SK-N-SH (cell line): ENCODE results near the gene PDE6G. TPM values are rescaled to one million over a fixed set of nuclear protein-coding genes. Genes with fewer than 3 reads are reported as not detected.

Experiments
- CTCF ChIA-PET: fragments of 300-600, 350-600 bp; formaldehyde crosslinking; extraction: SDS; loops from one replicate; lab custom pipeline; 2021; lab: Yijun Ruan, JAX
- POLR2A ChIA-PET: fragments of 350-600 bp; sonication (Branson Sonifier 250); formaldehyde crosslinking; extraction: SDS; loops from one replicate; lab custom pipeline; 2020; ENCODE audit warnings: antibody characterized with exemption, inconsistent platforms; lab: Yijun Ruan, JAX
- DNase-seq: peaks from one replicate; pipeline ENCODE4 v3.0.0; 2012
- H2AFZ ChIP-seq: fragments of 200-600 bp; sonication (generic); 2 replicates; pipeline ENCODE4 v1.8.1; 2016; ENCODE audit warnings: antibody characterized with exemption, mild to moderate bottlenecking, low read depth
- H3F3A ChIP-seq: fragments of 200-600 bp; sonication (generic); replicated peaks from 2 replicates; pipeline ENCODE3; 2016; ENCODE audit warnings: antibody characterized with exemption, mild to moderate bottlenecking; ENCODE audit not compliant: insufficient read depth
- H3K27ac ChIP-seq, 2 experiments: fragments of 200-500 bp in 1 of 2; fragments of 200-600 bp in 1 of 2; sonication (Bioruptor generic) in 1 of 2; sonication (generic), shearing (Covaris generic) in 1 of 2; 2 replicates each; pipeline versions ENCODE4 v1.5.1 to v1.6.1; 2014 to 2016; ENCODE audit warnings: low read depth in 2 of 2, inconsistent platforms in 1 of 2, low read length in 1 of 2, mild to moderate bottlenecking in 1 of 2, mixed read lengths in 1 of 2
- H3K27me3 ChIP-seq: fragments of 200-600 bp; sonication (generic), shearing (Covaris generic); 2 replicates; pipeline ENCODE4 v1.6.1; 2016; ENCODE audit warnings: mixed run types; ENCODE audit not compliant: insufficient read depth
- H3K36me3 ChIP-seq, 2 experiments: fragments of 200-500 bp in 1 of 2; fragments of 200-600 bp in 1 of 2; sonication (Bioruptor generic) in 1 of 2; sonication (generic) in 1 of 2; replicated peaks in 1 of 2; 2 replicates each; pipeline versions ENCODE3 to v1.5.1; 2014 to 2016; ENCODE audit warnings: low read length in 1 of 2, mild to moderate bottlenecking in 1 of 2; ENCODE audit not compliant: insufficient read depth in 2 of 2, control insufficient read depth in 1 of 2
- H3K4me1 ChIP-seq, 2 experiments: fragments of 200-500 bp in 1 of 2; fragments of 200-600 bp in 1 of 2; sonication (Bioruptor generic) in 1 of 2; sonication (generic), shearing (Covaris generic) in 1 of 2; 2 replicates each; pipeline versions ENCODE4 v1.5.1 to v1.6.1; 2014 to 2016; ENCODE audit warnings: low read depth in 1 of 2, low read length in 1 of 2, mixed run types in 1 of 2; ENCODE audit not compliant: insufficient read depth in 2 of 2, control insufficient read depth in 1 of 2
- H3K4me2 ChIP-seq: fragments of 200-600 bp; sonication (generic), shearing (Covaris generic); 2 replicates; pipeline ENCODE4 v1.6.1; 2017; ENCODE audit warnings: mixed run types
- H3K4me3 ChIP-seq, 2 experiments: fragments of 200-500 bp in 1 of 2; fragments of 200-600 bp in 1 of 2; sonication (Bioruptor generic) in 1 of 2; sonication (generic), shearing (Covaris generic) in 1 of 2; 2 replicates each; pipeline versions ENCODE4 v1.5.1 to v1.8.1; 2014 to 2016; ENCODE audit warnings: low read depth in 2 of 2, inconsistent platforms in 1 of 2, low read length in 1 of 2, mild to moderate bottlenecking in 1 of 2, mixed read lengths in 1 of 2, moderate library complexity in 1 of 2
- H3K79me2 ChIP-seq: fragments of 200-600 bp; sonication (generic); 2 replicates; pipeline ENCODE4 v1.8.1; 2017; ENCODE audit warnings: mild to moderate bottlenecking; ENCODE audit not compliant: insufficient read depth
- H3K9ac ChIP-seq: fragments of 200-600 bp; sonication (generic); 2 replicates; pipeline ENCODE4 v1.6.1; 2017; ENCODE audit warnings: mixed run types
- H3K9me2 ChIP-seq: fragments of 200-600 bp; sonication (generic); 2 replicates; pipeline ENCODE4 v1.6.1; 2017; ENCODE audit warnings: mixed run types
- H3K9me3 ChIP-seq: fragments of 200-600 bp; sonication (generic); 2 replicates; pipeline ENCODE4 v1.6.1; 2017; ENCODE audit warnings: mixed run types, mild to moderate bottlenecking, moderate library complexity
- H4K20me1 ChIP-seq: fragments of 200-600 bp; sonication (generic); 2 replicates; pipeline ENCODE4 v1.6.1; 2017; ENCODE audit warnings: mild to moderate bottlenecking, mixed run types; ENCODE audit not compliant: insufficient read depth
- CHD2 ChIP-seq: fragments of 150-350 bp; IDR thresholded peaks from 2 replicates; pipeline ENCODE4 v1.6.1; 2018; ENCODE audit warnings: low read length; ENCODE audit not compliant: partially characterized antibody
- EP300 ChIP-seq, 2 experiments: IDR thresholded peaks; 2 replicates each; pipeline versions ENCODE4 v1.4.0 to v1.6.1; 2012; ENCODE audit warnings: borderline replicate concordance in 1 of 2, low read depth in 1 of 2, low read length in 1 of 2
- EZH2phosphoT487 ChIP-seq: fragments of 200-600 bp; sonication (generic); IDR thresholded peaks from 2 replicates; pipeline ENCODE4 v1.6.1; 2017; ENCODE audit warnings: low read depth, mixed run types, mild to moderate bottlenecking, antibody characterized with exemption, moderate library complexity, borderline replicate concordance
- FOSL2 ChIP-seq: IDR thresholded peaks from 2 replicates; pipeline ENCODE4 v1.4.0; 2012; ENCODE audit warnings: low read depth, mild to moderate bottlenecking, moderate library complexity, borderline replicate concordance
- FOXM1 ChIP-seq: IDR thresholded peaks from 2 replicates; pipeline ENCODE4 v1.4.0; 2012; ENCODE audit warnings: low read depth, mild to moderate bottlenecking
- GABPA ChIP-seq: IDR thresholded peaks from 2 replicates; pipeline ENCODE4 v1.4.0; 2012; ENCODE audit warnings: low read depth, mild to moderate bottlenecking
- JUND ChIP-seq: IDR thresholded peaks from 2 replicates; pipeline ENCODE4 v1.4.0; 2012
- MXI1 ChIP-seq: IDR thresholded peaks from 2 replicates; pipeline ENCODE4 v1.6.1; 2012; ENCODE audit warnings: mild to moderate bottlenecking, low read depth, low read length, improper control_type of control experiment
- NRF1 ChIP-seq: IDR thresholded peaks from 2 replicates; pipeline ENCODE4 v1.6.1; 2012; ENCODE audit warnings: low read depth, mild to moderate bottlenecking, low read length
- RAD21 ChIP-seq: IDR thresholded peaks from 2 replicates; pipeline ENCODE4 v1.6.1; 2012; ENCODE audit warnings: mild to moderate bottlenecking, low read length
- RFX5 ChIP-seq: IDR thresholded peaks from 2 replicates; pipeline ENCODE4 v1.6.1; 2012; ENCODE audit warnings: mild to moderate bottlenecking, improper control_type of control experiment, low read length
- SIN3A ChIP-seq: IDR thresholded peaks from 2 replicates; pipeline ENCODE4 v1.6.1; 2012; ENCODE audit warnings: low read depth, mild to moderate bottlenecking, low read length, moderate library complexity, borderline replicate concordance
- SMC3 ChIP-seq: IDR thresholded peaks from 2 replicates; pipeline ENCODE4 v1.6.1; 2012; ENCODE audit warnings: low read depth, low read length, improper control_type of control experiment
- TAF1 ChIP-seq: IDR thresholded peaks from 2 replicates; pipeline ENCODE4 v1.6.1; 2012; ENCODE audit warnings: low read depth, mild to moderate bottlenecking, low read length, moderate library complexity, borderline replicate concordance
- TCF12 ChIP-seq: IDR thresholded peaks from 2 replicates; pipeline ENCODE4 v1.4.0; 2012
- whole genome bisulfite sequencing: methylation state at CpG from one replicate; pipeline ENCODE4 v1.1.6; 2017; ENCODE audit warnings: low lambda C conversion rate; 5-methylcytosine and 5-hydroxymethylcytosine counted together
- polyA plus RNA-seq, 3 experiments: library from polyadenylated mRNA; depleted of rRNA; stranded (reverse); fragments of >200 nt; gene quantifications; 2 replicates each; pipeline ENCODE4 v1.2.3, GENCODE V29; 2012
- TF ChIP-seq, protein P1 (sequence below): IDR thresholded peaks from 2 replicates; pipeline ENCODE4 v1.4.0; 2012; ENCODE audit warnings: low read depth
- TF ChIP-seq, protein P2 (sequence below): fragments of 150-350 bp; IDR thresholded peaks from 2 replicates; pipeline ENCODE4 v1.6.1; 2016; ENCODE audit warnings: mild to moderate bottlenecking, low read depth, low read length
- TF ChIP-seq, protein P3 (sequence below): IDR thresholded peaks from 2 replicates; pipeline ENCODE4 v1.6.1; 2012; ENCODE audit warnings: mild to moderate bottlenecking, low read depth, low read length, moderate library complexity
- TF ChIP-seq, protein P4 (sequence below): IDR thresholded peaks from 2 replicates; pipeline ENCODE4 v1.4.0; 2012; ENCODE audit warnings: low read depth, borderline replicate concordance

Gene PDE6G
- polyA plus RNA-seq, 1 of the 3 experiments (the other 2 are of a cell fraction), result 5.0 TPM

DNA sequence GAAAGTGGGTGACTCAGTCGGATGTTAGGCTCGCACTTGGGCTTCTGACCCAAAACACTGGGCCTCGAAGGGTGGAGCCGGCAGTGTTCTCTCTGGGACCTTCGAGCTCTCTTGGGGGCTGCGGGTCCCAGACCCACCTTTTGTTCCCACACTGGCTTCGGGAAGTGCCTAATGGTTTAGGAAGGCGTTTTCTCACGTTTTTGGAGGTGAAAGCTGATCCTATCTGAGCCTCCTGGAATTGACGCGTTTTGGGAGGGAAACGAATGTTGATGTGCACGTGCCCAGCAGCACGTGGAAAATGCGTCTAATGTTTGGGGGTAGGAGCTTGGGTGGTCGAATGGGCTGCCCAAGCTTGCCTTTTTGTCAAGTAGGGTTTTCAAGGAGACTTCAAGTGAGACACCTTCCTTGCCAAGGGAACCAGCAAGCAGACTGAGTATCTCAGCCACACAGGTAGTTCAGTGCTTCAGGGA lies 28.1 kb upstream of the PDE6G start:
- Histone ChIP-seq H3K36me3 (peaks cover 51 to 58% of the 10 kb centered on the region in 2 experiments), H3K4me1 (peaks cover 19 to 21% of the 10 kb centered on the region in 2 experiments; a peak in 3 of 4 replicates), H3F3A (peaks cover 18% of the 10 kb centered on the region), H2AFZ (no peak overlapping the region), H3K4me2 (peak overlapping the region; percentile 100), H3K9ac (peak overlapping the region; percentile 98), H3K27ac (peak overlapping the region; percentile 76 to 91), H3K4me3 (peak overlapping the region; percentile 94 to 99), H3K27me3 (no peaks in the 10 kb centered on the region), H3K9me2 (no peaks in the 10 kb centered on the region), H3K9me3 (no peaks in the 10 kb centered on the region), H3K79me2 (peaks cover 95% of the 10 kb centered on the region), H4K20me1 (peaks cover 51% of the 10 kb centered on the region)
- peak; percentile 23 for DNase-seq
- ChIA-PET CTCF (interaction anchor here (1.1 to 2.4 kb wide), 8 partner anchors 9 to 337 kb away, joined by 3 to 12 read pairs (median 4); partner anchors contain the start of gene MRPL12), POLR2A (interaction anchor here (1.0 to 2.8 kb wide), 9 partner anchors 9 to 148 kb away, joined by 4 to 33 read pairs (median 5); partner anchors contain the start of genes CCDC137, MCRIP1, MRPL12 and NPLOC4)
- WGBS, result 3% methylated on average over 16 of the region's 16 CpGs
- TF ChIP-seq EP300 (IDR thresholded peaks at IDR 0.05; ENCODE audit: borderline replicate concordance in 1 of 2, low read depth in 1 of 2, low read length in 1 of 2), result no peak
- no peak for TF ChIP-seq RFX5
- TF ChIP-seq MXI1, result peak; percentile 83
- TF ChIP-seq, protein P1, sequence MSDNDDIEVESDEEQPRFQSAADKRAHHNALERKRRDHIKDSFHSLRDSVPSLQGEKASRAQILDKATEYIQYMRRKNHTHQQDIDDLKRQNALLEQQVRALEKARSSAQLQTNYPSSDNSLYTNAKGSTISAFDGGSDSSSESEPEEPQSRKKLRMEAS, result peak; percentile 88
- TF ChIP-seq SIN3A, result 0 out of 2 replicates have a peak, but pooled peaks have one; percentile 37
- TF ChIP-seq FOXM1, result no peak
- TF ChIP-seq GABPA, result no peak
- TF ChIP-seq JUND, result no peak
- peak; percentile 76; the same call in 1 of the 2 replicates for TF ChIP-seq FOSL2

DNA sequence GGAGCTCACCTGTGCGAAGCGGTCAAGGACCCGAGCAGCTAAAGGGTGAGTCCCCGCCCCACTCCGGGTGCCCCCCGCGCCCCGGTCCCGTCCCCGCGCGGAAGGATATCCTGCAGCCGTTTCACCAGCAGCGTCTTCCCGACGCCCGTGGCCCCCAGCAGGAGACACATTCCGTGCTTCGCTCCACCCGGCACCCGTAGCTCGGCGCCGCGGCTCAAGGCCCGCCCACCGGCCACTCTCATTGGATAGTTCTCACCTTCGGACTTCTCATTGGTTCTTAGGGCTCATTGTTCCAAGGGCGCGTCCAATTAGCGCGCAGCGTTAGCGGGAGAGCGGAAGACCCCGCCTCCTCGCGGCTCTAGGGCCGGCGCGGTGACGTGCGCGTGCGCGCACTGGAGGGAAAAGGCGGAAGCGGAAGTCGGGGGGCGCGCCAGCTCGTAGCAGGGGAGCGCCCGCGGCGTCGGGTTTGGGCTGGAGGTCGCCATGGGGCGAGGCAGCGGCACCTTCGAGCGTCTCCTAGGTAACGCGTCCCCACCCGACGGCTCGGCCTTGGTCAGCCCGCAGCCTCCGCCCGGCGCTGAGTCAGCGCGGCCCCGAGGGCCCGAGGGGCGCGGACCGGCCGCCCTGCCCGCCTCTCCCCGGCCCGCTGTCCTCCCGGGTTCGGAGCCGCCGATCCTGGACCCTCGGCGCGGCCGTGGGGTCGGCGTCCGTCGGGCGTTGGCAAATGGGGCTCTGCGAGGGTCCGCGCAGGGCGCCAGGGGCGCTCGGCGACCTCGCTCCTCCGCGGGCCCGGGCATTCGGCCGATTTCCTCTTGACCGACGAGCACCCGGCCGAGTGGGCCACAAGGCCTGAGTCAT lies 27.5 kb upstream of the PDE6G start, which contains the start of the genes ARL16 and HGS:
Gene ARL16, minus strand, starts transcription at position 214 of the 858 bp plus-strand sequence. Its CDS starts 44 bp downstream, at position 170.
Gene HGS, plus strand, starts transcription at position 428 of the 858 bp plus-strand sequence. Its CDS starts 56 bp downstream, at position 484.
- ChIA-PET CTCF (interaction anchor here (0.8 to 2.4 kb wide), 11 partner anchors 10 to 337 kb away, joined by 3 to 12 read pairs (median 4); partner anchors contain the start of gene MRPL12), POLR2A (interaction anchor here (0.6 to 2.8 kb wide), 12 partner anchors 8 to 187 kb away, joined by 3 to 33 read pairs (median 5); partner anchors contain the start of genes ARHGDIA, CCDC137, MCRIP1 and MRPL12)
- 1% methylated on average over 52 of the region's 112 CpGs for WGBS
- Histone ChIP-seq H2AFZ (peak within 1 kb of the TSS; percentile 48; the same call in 1 of the 2 replicates), H3K36me3 (peaks cover 45 to 54% of the 10 kb centered on the region in 2 experiments), H3K27ac (peak within 1 kb of the TSS; percentile 82 to 91), H3F3A (peaks cover 17% of the 10 kb centered on the region), H3K9ac (peak within 1 kb of the TSS; percentile 98), H3K4me3 (peak within 1 kb of the TSS; percentile 94 to 99), H4K20me1 (peaks cover 44% of the 10 kb centered on the region), H3K79me2 (peaks cover 95% of the 10 kb centered on the region), H3K27me3 (no peaks in the 10 kb centered on the region), H3K4me2 (peak within 1 kb of the TSS; percentile 100), H3K9me2 (no peaks in the 10 kb centered on the region), H3K4me1 (peaks cover 19 to 21% of the 10 kb centered on the region in 2 experiments; a peak in 3 of 4 replicates), H3K9me3 (no peaks in the 10 kb centered on the region)
- peak; percentile 100 for DNase-seq
- peak; percentile 73 for TF ChIP-seq RFX5
- TF ChIP-seq, protein P2, sequence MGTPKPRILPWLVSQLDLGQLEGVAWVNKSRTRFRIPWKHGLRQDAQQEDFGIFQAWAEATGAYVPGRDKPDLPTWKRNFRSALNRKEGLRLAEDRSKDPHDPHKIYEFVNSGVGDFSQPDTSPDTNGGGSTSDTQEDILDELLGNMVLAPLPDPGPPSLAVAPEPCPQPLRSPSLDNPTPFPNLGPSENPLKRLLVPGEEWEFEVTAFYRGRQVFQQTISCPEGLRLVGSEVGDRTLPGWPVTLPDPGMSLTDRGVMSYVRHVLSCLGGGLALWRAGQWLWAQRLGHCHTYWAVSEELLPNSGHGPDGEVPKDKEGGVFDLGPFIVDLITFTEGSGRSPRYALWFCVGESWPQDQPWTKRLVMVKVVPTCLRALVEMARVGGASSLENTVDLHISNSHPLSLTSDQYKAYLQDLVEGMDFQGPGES, result peak; percentile 96
- TF ChIP-seq TCF12, result no peak
- TF ChIP-seq MXI1, result peak; percentile 92
- no peak for TF ChIP-seq RAD21
- no peak; the same call in 1 of the 2 replicates for TF ChIP-seq JUND
- peak; percentile 65 for TF ChIP-seq TAF1
- TF ChIP-seq SIN3A, result peak; percentile 97
- TF ChIP-seq EZH2phosphoT487, result no peak
- TF ChIP-seq CHD2, result peak; percentile 96
- TF ChIP-seq NRF1, result peak; percentile 91
- TF ChIP-seq, protein P3, sequence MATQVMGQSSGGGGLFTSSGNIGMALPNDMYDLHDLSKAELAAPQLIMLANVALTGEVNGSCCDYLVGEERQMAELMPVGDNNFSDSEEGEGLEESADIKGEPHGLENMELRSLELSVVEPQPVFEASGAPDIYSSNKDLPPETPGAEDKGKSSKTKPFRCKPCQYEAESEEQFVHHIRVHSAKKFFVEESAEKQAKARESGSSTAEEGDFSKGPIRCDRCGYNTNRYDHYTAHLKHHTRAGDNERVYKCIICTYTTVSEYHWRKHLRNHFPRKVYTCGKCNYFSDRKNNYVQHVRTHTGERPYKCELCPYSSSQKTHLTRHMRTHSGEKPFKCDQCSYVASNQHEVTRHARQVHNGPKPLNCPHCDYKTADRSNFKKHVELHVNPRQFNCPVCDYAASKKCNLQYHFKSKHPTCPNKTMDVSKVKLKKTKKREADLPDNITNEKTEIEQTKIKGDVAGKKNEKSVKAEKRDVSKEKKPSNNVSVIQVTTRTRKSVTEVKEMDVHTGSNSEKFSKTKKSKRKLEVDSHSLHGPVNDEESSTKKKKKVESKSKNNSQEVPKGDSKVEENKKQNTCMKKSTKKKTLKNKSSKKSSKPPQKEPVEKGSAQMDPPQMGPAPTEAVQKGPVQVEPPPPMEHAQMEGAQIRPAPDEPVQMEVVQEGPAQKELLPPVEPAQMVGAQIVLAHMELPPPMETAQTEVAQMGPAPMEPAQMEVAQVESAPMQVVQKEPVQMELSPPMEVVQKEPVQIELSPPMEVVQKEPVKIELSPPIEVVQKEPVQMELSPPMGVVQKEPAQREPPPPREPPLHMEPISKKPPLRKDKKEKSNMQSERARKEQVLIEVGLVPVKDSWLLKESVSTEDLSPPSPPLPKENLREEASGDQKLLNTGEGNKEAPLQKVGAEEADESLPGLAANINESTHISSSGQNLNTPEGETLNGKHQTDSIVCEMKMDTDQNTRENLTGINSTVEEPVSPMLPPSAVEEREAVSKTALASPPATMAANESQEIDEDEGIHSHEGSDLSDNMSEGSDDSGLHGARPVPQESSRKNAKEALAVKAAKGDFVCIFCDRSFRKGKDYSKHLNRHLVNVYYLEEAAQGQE, result peak; percentile 62; the same call in 1 of the 2 replicates
- TF ChIP-seq, protein P4, sequence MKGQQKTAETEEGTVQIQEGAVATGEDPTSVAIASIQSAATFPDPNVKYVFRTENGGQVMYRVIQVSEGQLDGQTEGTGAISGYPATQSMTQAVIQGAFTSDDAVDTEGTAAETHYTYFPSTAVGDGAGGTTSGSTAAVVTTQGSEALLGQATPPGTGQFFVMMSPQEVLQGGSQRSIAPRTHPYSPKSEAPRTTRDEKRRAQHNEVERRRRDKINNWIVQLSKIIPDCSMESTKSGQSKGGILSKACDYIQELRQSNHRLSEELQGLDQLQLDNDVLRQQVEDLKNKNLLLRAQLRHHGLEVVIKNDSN, result no peak; the same call in 1 of the 2 replicates
- TF ChIP-seq SMC3, result no peak
